WTC11 (cell line): ENCODE measurements around the gene ZNF432.
"Not testable (repeated sequence)": the region's sequence is repeated elsewhere in the genome, so short reads cannot be mapped to it uniquely, and the experiment has no call there.

Experiments
- TF ChIP-seq, protein P1 (sequence below): sonication (generic); formaldehyde crosslinking; IDR thresholded peaks from 2 replicates; pipeline ENCODE4 v1.8.0; 2022; ENCODE audit warnings: mild to moderate bottlenecking, missing genetic modification reagents
- TF ChIP-seq, protein P2 (sequence below): fragments of 200-600 bp; IDR thresholded peaks from 2 replicates; pipeline ENCODE4 v1.8.0; 2022; ENCODE audit warnings: antibody characterized with exemption
- TF ChIP-seq, protein P3 (sequence below): sonication (generic); formaldehyde crosslinking; IDR thresholded peaks from 2 replicates; pipeline ENCODE4 v1.8.1; 2022; ENCODE audit warnings: low read depth, missing genetic modification reagents, borderline replicate concordance

DNA sequence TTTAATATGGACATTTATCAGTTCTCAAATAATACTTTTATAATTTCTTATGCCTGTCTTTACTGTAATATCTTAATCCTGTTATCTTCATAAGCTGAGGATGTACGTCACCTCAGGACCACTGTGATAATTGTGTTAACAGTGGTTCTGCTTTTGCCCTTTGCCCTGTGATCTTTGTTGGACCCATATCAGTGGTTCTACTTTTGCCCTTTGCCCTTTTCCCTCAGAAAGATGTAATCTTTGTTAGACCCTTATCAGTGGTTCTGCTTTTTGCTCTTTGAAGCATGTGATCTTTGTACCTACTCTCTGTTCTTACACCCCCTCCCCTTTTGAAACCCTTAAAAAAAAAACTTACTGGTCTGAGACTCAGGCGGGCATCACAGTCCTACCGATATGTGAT lies 7.8 kb upstream of the ZNF432 start:
- TF ChIP-seq, protein P1, sequence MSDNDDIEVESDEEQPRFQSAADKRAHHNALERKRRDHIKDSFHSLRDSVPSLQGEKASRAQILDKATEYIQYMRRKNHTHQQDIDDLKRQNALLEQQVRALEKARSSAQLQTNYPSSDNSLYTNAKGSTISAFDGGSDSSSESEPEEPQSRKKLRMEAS, result not testable (repeated sequence)
- TF ChIP-seq, protein P2, sequence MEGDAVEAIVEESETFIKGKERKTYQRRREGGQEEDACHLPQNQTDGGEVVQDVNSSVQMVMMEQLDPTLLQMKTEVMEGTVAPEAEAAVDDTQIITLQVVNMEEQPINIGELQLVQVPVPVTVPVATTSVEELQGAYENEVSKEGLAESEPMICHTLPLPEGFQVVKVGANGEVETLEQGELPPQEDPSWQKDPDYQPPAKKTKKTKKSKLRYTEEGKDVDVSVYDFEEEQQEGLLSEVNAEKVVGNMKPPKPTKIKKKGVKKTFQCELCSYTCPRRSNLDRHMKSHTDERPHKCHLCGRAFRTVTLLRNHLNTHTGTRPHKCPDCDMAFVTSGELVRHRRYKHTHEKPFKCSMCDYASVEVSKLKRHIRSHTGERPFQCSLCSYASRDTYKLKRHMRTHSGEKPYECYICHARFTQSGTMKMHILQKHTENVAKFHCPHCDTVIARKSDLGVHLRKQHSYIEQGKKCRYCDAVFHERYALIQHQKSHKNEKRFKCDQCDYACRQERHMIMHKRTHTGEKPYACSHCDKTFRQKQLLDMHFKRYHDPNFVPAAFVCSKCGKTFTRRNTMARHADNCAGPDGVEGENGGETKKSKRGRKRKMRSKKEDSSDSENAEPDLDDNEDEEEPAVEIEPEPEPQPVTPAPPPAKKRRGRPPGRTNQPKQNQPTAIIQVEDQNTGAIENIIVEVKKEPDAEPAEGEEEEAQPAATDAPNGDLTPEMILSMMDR, result not testable (repeated sequence)
- TF ChIP-seq, protein P3, sequence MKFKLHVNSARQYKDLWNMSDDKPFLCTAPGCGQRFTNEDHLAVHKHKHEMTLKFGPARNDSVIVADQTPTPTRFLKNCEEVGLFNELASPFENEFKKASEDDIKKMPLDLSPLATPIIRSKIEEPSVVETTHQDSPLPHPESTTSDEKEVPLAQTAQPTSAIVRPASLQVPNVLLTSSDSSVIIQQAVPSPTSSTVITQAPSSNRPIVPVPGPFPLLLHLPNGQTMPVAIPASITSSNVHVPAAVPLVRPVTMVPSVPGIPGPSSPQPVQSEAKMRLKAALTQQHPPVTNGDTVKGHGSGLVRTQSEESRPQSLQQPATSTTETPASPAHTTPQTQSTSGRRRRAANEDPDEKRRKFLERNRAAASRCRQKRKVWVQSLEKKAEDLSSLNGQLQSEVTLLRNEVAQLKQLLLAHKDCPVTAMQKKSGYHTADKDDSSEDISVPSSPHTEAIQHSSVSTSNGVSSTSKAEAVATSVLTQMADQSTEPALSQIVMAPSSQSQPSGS, result not testable (repeated sequence)
